ENCODE measurements around the gene WFIKKN2.

- TF ChIP-seq POLR2AphosphoS5 (IDR thresholded peaks at IDR 0.05; ENCODE audit: low read depth, low read length) (no peak), CTCF (IDR thresholded peaks at IDR 0.05) (no peak)
Measured at GRCh38 chr17:50832864-50833381, 2.5 kb upstream of the WFIKKN2 start.
